GM13976 (cell line): ENCODE measurements around the gene DOCK8.
A peak's percentile ranks its signal among the peaks of the same experiment; 100 is the strongest.

ENCODE experiments used
- DNase-seq: peaks from one replicate; pipeline ENCODE4 v3.0.0; 2012; ENCODE audit warnings: low spot score
- in situ Hi-C: fragments of 300-500 bp; cut with MboI; formaldehyde crosslinking; loops from one replicate; pipeline ENCODE4 v1.12.0; 2022; ENCODE audit warnings: low sequenced_read_pairs, mixed read lengths, inconsistent platforms; ENCODE audit not compliant: unreplicated experiment
- TF ChIP-seq, protein P1 (sequence below): IDR thresholded peaks from 2 replicates; pipeline ENCODE4 v1.5.1; 2012; ENCODE audit warnings: borderline replicate concordance, mild to moderate bottlenecking; ENCODE audit not compliant: insufficient read depth; ENCODE audit errors: extremely low read depth, missing control alignments, control extremely low read depth

DOCK8 gene

GRCh38 chr9:445033-445432 is 230.4 kb downstream of the DOCK8 start:
- in situ Hi-C loops, result no loop called here
- TF ChIP-seq, protein P1, sequence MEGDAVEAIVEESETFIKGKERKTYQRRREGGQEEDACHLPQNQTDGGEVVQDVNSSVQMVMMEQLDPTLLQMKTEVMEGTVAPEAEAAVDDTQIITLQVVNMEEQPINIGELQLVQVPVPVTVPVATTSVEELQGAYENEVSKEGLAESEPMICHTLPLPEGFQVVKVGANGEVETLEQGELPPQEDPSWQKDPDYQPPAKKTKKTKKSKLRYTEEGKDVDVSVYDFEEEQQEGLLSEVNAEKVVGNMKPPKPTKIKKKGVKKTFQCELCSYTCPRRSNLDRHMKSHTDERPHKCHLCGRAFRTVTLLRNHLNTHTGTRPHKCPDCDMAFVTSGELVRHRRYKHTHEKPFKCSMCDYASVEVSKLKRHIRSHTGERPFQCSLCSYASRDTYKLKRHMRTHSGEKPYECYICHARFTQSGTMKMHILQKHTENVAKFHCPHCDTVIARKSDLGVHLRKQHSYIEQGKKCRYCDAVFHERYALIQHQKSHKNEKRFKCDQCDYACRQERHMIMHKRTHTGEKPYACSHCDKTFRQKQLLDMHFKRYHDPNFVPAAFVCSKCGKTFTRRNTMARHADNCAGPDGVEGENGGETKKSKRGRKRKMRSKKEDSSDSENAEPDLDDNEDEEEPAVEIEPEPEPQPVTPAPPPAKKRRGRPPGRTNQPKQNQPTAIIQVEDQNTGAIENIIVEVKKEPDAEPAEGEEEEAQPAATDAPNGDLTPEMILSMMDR, result no peak
- DNase-seq, result no peak

GRCh38 chr9:446074-446699 is 231.5 kb downstream of the DOCK8 start:
- in situ Hi-C loops, result no loop called here
- TF ChIP-seq, protein P1, result no peak
- DNase-seq, result no peak

GRCh38 chr9:447230-448025 is 232.8 kb downstream of the DOCK8 start:
- in situ Hi-C loops, result no loop called here
- peak; percentile 26 for DNase-seq
- TF ChIP-seq, protein P1, result no peak

DNA sequence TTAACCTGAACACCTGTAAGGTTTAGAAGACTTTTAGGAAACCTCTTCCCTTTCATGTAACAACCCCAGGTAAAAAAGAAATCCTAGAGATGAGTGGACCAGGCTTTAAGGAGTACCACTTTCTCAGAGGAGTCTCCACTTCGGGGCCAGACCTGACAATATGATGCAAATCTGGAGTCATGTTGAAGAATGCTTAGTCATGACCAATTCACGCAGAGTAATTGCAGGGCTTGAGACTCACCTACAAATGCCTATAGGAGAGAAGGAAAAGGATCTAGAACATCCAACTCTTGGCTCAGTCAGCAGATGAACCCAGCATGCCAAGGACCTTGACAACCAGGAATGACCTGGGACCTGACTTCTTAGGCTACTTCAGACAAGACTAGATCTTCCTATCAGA is 235.4 kb downstream of the DOCK8 start:
- DNase-seq, result no peak
- in situ Hi-C loops, result no loop called here
- TF ChIP-seq, protein P1, result no peak

DNA sequence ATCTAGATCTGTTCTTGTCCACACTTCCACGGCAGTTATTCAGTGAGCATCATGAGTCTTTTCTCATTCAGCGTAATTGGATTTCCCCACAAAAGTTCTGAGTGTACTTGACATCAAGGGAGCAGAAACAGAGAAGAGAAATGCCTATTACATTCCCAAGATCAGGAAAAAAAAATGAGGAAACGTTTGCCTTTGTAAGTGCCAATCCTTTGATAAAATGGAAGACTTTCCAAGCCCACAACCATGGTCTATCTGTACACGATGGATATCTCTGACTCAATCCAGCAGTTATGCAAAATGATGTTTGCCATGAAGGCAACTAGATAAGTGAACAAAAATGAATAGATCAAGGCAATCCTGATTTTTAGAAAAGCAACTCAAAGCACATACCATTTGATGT is 235.9 kb downstream of the DOCK8 start:
- DNase-seq, result no peak
- in situ Hi-C loops, result no loop called here
- TF ChIP-seq, protein P1, result no peak

GRCh38 chr9:453832-454231 is 239.2 kb downstream of the DOCK8 start:
- in situ Hi-C loops, result no loop called here
- DNase-seq, result no peak
- TF ChIP-seq, protein P1, result no peak
